ENCODE results near the gene EEIG1.

EEIG1 gene

GRCh38 chr9:128001151-128001778 lies 20.5 kb upstream of the EEIG1 start:
- DNase-seq (ENCODE audit: low spot score): no peak

- DNase-seq (ENCODE audit: low spot score): no peak
Observed at GRCh38 chr9:127999461-127999860, 18.7 kb upstream of the EEIG1 start.

- DNase-seq (ENCODE audit: low spot score): no peak
Observed at GRCh38 chr9:127993721-127994120, 12.9 kb upstream of the EEIG1 start.

GRCh38 chr9:127991757-127992274 lies 11.0 kb upstream of the EEIG1 start:
- no peak for DNase-seq (ENCODE audit: low spot score)

GRCh38 chr9:127991017-127991756 lies 10.4 kb upstream of the EEIG1 start:
- DNase-seq (ENCODE audit: low spot score): no peak

- DNase-seq (ENCODE audit: low spot score): no peak
Observed at GRCh38 chr9:127990554-127990953, 9.8 kb upstream of the EEIG1 start.

GRCh38 chr9:127989094-127989493 lies 8.3 kb upstream of the EEIG1 start:
- DNase-seq (ENCODE audit: low spot score): no peak

GRCh38 chr9:127987103-127987614 lies 6.4 kb upstream of the EEIG1 start:
- no peak for DNase-seq (ENCODE audit: low spot score)

GRCh38 chr9:127985011-127985410 lies 4.2 kb upstream of the EEIG1 start:
- no peak for DNase-seq (ENCODE audit: low spot score)

- DNase-seq (ENCODE audit: low spot score): no peak
Observed at GRCh38 chr9:127983847-127984289, 3.1 kb upstream of the EEIG1 start.

GRCh38 chr9:127982912-127983311 lies 2.1 kb upstream of the EEIG1 start:
- no peak for DNase-seq (ENCODE audit: low spot score)

GRCh38 chr9:127981559-127982121 lies 851 bp upstream of the EEIG1 start:
- no peak for DNase-seq (ENCODE audit: low spot score)

- DNase-seq (ENCODE audit: low spot score): no peak
Observed at GRCh38 chr9:127980060-127980705, 606 bp downstream of the EEIG1 start.

- peak; percentile 55 for DNase-seq (ENCODE audit: low spot score)
Observed at GRCh38 chr9:127979333-127980059, 1.3 kb downstream of the EEIG1 start.

GRCh38 chr9:127979015-127979332 lies 1.8 kb downstream of the EEIG1 start:
- DNase-seq (ENCODE audit: low spot score): no peak

GRCh38 chr9:127977884-127978647 lies 2.7 kb downstream of the EEIG1 start:
- DNase-seq (ENCODE audit: low spot score): no peak

- no peak for DNase-seq (ENCODE audit: low spot score)
Observed at GRCh38 chr9:127977009-127977883, 3.5 kb downstream of the EEIG1 start.

GRCh38 chr9:127976498-127976897 lies 4.3 kb downstream of the EEIG1 start:
- DNase-seq (ENCODE audit: low spot score): peak; percentile 71

GRCh38 chr9:127975376-127976315 lies 5.1 kb downstream of the EEIG1 start:
- DNase-seq (ENCODE audit: low spot score): no peak

Measured in cerebellar cortex (tissue), 1 donor.